HG03045 (cell line): ENCODE measurements around the gene ALPI.
"Not testable (repeated sequence)": the region's sequence is repeated elsewhere in the genome, so short reads cannot be mapped to it uniquely, and the experiment has no call there.

Source experiments
- ATAC-seq: cut with Tn5 transposase; IDR thresholded peaks from one replicate; pipeline ENCODE4 v1.9.1; 2021; ENCODE audit warnings: mild to moderate bottlenecking, moderate library complexity; ENCODE audit not compliant: unreplicated experiment

The ALPI gene

DNA sequence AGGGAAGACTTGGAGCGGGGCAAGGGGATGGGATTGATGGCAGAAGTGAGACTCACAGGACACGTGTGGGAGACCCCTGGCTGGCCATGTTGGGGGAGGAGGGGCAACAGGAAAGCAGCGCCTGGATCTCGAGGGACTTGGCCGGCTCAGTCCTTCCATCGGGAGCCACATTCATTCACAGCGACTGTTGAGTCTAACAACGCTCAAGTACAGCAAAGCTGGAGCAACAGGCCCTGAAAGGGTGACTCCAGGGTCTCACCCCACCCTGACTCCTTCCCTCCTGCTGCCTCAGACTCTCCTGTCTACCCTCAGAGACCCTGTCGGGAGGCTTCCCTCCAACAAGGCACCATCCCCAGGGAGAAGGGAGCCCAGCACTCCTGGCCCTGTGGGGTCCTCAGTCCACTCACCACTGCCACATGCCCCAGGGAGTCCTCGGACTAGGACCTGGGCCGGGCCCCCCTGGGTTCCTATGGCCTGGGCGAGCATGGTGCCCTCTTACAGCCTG lies 14.8 kb upstream of the ALPI start:
- ATAC-seq = no peak

DNA sequence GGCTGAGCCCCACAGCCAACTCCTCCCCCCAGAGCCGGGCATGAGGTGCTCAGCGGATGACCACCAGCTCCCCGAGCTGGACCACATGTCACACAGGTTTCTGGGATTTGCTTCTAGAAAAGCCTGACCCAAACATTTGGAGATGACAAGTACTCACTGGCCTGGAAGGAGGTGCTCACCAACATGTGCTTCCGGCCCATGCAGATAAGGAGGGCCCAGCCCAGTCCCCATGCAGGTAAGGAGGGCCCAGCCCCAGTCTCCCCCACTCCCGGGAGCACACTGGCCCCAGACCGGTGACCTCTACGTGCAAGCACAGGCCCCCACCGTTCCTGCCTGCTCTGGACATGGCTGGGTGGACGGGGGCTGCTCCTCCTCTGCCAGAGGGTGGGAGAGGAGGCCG lies 14.0 kb upstream of the ALPI start:
- not testable (repeated sequence) for ATAC-seq

DNA sequence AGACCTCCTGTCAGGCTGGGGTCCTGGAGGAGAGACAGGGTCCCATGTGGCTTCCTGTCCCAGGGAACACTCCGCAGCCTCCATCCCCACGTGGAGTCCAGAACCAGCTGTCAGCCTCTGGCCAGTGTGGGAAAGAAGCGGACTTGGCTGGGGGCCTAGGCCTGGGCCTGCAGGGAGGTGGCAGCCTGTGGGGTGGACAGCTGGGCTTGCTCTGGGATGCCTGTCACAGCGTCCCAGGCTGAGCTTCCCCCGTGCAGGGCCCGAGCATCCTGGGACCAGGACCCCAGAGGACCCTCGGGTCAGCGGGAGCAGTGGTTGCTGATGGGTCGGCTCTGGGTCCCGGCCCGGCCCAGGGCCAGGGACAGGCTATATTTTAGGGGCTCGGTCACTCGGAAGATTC lies 13.5 kb upstream of the ALPI start:
- ATAC-seq = not testable (repeated sequence)

DNA sequence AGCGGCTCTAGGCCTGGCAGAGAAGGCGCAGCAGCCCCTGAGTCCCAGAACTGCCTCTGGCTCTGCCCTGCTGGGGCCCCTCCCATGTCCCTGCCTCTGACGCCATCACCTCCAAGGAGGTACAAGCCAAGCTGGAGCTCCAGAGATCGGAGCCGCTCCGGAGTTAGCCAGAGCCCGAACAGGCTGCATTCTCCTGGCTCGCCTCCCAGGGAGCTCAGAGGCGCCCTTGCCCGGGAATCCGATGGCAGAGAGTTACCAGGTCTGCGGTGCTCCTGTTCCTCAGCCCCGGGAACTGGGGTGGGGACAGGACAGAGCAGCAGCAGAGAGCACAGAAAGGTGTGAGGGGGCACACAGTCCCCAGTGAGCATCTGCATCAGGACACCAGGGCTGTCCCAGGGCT lies 12.9 kb upstream of the ALPI start:
- ATAC-seq = not testable (repeated sequence)

DNA sequence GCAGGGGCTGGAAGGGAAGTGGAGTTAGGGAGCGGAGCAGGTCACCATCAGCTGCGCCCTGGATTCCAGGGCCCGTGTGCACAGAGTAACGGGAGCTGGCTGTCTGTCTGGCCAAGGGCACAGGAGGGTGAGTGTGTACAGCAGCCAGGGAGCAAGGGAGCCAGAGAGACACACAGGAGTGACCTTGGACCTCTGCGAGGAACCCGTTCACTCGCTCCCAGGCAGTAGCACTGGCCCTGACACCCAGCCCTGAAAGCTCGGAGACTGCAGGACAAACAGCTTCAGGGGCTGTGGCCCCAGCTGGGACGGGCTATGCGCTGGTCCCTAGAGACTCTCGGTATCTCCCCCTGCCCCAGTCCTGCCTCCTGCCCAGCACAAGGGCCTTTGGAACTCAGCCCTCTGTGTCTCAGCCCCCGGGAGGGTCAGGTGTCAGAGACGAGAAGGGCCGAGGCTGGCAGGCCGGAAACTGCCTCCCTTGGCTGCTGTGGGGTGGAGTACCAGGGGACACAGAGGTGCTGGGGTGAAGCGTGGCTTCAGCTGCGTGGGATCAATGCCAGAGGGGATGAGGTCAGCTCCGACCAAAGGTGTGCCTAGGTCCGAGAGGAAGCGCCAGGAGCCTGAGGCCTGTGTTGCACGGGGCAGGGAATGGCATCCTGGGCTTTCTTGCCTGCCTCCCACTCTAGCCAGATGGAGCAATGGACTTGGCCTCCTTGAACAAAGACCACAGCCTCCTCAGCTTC lies 12.1 kb upstream of the ALPI start:
- ATAC-seq = not testable (repeated sequence)

DNA sequence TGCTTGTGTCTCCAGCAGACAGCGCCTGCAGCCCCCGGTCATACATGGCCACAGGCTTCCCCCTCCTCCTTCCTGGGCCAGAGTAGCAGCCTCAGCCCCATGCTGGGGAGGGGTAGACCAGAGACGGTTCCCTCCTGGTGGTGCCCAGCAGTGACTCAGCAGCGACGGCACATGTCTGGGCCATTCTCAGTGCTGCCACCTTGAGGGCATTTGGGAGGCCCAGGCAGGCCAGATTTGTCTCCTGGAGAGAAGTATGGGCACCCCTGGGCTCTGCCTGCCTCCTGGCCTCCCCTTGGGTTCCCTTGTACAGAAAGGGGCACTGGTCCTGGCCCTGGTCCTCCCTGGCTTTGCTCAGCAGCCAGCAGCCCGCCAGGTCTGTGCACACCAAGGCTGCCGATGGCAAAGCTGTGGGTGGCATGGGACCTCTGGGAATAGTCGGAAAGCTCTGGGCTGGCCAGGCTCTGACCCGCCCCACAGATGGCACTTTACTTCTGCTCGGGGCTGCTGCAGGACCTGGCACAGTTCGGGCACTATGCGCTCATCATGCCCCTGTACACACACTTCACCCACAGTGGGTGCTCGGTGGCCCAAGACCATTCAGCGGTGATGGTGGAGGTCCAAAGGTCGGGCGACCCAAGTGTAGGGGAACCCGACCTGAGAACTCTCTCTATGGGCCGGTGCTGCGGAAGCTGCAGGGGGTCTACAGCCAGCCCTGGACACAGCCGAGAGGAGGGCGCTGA lies 11.4 kb upstream of the ALPI start:
- ATAC-seq = no peak

DNA sequence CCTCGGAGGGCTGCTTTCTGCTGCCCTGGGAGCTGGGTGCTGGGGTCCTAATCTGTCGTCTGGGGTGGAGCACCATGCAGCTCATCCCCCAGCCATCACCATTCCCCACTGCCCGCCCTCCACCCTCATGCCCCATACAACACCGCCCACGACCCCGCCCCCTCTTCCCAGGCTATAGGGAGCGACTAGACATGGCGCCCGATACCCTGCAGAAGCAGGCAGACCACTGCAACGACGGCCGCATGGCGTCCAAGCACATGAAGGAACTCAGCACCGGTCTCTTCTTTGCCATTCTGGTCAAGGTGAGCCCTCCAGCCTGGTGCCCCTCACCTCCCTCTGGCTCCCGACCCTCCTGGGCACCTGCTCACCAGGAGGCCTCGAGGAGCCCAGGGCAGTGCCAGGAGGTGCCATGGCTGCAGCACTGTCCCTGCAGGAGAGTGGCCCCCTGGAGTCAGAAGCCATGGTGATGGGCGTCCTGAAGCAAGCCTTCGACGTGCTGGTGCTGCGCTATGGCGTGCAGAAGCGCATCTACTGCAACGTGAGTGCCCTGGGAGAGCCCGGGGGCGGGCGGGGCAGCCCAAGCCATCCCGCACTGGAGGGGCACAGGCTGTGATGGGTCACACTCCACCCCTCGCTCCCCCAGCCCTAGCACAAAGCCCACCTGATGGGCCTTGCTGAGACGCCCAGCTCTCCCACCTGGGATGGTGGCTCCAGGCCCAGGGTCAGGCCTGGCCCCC lies 10.6 kb upstream of the ALPI start:
- ATAC-seq = not testable (repeated sequence)

DNA sequence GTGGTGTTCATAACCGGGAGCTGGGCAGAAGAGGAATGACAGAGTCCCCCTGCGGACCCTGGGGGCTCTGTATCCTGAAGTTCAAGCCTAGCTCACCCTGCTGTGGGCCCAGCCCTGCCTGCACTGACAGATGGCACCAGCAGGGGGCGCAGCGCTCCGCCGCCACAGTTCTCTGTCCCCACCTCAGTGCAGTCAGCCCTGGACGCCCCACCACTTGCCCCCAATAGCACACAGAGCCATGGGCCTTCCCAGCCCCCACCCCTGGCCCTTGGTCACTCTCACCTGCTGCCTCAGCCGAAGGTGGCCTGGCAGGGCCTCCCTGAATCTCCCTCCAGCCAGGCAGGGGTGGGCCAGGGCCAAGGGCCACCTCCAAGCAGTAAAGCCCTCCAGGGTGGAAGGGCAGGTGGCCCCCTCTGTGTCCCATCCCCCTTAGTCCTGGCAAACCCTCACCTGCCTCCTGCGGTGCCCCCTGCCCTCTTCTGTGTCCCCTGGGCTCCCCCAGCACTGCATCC lies 9.6 kb upstream of the ALPI start:
- not testable (repeated sequence) for ATAC-seq

DNA sequence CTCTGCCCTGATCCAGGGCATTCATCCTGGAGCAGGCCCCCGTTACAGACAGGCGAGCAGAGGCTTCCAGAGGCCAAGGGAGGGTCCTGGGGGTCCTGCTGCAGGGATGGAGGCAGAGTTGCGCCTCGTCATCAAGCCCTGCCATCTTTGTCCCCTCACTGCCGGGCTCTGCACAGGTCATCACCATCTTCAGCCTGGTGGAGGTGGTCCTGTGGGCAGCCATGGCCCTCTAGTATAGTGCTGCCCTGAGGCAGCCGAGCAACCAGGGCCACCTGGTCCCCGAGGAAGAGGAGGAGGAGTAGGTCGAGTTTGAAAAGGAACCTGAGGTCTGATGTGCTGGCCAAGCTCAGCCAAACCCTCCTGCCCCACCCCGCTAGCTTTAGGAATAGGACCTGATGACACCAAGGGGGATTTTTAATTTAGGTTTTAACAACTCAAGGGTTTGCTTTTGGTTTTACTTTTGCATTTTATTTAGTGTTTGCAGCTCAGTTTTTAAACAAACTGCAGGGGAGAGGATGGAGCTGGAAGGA lies 8.8 kb upstream of the ALPI start:
- ATAC-seq = no peak

DNA sequence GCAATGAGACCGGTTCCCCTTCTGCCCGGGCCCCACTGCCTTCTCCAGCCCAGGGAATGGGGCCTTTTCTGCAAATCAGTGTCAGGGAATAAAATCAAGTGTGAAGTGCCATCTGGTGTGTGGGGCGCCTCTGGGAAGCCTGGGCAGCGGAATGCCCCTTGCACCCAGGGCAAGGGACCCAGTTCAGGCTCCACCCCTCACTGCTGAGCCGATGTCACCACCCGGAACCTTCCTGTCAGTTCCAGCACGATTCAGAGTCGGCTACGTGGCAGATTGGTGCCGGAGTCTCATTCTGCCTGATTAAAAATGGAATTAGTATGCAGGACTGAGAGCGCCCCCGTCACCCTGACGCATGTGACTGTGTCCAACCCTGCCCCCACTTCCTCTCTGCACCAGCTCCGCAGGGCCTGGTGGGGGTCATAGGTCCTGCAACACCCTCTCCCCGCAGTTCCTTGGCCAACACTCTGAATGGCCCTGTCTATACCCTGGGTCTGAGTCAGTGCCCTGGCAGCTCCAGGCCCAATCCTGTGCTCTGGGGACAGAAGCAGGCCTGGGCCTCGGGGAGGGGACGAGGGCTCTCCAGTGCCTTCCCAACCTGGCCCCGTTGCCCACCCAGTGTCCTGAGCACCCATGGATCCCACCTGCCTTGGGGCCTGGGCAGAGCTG lies 8.2 kb upstream of the ALPI start:
- ATAC-seq = no peak

DNA sequence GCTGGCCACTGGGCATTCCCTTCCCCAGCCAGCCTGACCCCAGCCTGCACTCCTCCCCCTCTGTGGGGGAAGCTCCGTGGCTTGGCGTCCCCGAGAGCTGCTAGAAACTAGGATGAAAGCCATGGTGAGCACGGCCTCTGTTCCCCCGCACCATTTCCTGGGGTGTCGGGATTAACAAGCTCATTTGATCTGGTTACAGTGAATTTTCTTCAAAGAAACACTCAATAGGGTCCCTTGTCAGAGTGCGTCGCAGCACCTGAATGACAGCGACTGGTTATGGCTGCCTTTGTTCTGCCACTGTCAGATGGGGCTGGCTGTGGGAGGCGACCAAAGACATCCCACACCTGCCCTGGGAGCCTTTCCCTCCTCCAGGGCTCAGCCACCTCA lies 7.7 kb upstream of the ALPI start:
- ATAC-seq = no peak

DNA sequence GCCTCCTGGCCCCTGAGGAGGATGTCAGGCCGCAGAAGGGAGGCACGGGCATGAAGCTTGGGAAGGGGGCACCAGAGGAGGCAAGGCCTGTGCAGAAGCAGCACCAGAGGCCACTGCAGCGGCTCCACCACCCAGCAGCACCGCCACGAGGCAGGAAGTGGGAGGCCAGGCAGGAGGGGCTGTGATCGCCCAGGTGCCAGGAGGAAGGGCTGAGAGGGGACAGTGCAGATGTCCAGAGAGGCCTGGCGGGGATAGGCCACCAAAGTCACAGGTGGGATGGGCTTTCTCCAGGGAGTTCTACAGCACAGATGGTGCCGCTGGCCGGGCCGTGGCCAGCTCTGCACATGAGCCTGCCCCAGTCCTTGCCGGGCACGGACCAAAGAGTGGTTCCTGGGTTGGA lies 6.0 kb upstream of the ALPI start:
- ATAC-seq = no peak

DNA sequence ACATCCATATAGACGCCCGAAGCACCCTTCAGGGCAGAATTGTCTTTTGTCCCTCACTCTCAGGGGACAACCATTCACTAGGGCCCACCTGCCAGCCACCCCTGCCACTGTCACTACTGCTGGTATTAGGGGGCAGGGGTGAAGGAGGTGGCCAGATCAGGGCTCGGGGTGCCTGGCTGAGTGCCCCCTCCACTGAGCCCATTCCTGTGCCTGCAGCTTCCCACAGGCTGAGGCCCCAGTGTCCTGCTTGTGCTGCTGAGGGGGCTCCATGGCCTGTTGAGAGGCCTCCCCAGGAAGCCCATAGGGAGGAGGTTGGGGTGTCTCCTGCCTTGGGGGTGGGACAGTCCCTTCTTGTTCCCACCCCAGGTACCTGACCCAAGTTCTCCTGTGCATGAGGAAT lies 4.3 kb upstream of the ALPI start:
- not testable (repeated sequence) for ATAC-seq

DNA sequence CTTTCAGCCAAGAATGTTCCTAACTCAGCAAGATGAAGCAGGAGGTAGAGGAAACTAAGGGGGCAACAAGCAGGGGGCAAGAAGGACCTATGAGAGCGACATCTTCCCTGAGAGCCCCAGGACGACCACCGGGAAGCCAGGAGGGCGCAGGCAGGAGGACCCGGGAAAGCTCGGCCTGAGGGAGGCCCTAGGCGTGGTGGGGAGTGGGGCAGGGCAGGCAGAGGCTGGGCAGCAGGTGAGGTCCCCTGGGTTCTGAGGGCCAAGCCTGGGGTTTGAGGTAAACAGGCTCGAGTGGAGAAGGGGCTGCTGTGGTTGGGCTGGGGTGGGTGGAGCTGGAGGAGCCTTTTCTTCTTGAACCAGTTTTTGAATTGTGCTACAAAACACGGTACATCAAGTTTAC lies 1.3 kb upstream of the ALPI start:
- no peak for ATAC-seq

DNA sequence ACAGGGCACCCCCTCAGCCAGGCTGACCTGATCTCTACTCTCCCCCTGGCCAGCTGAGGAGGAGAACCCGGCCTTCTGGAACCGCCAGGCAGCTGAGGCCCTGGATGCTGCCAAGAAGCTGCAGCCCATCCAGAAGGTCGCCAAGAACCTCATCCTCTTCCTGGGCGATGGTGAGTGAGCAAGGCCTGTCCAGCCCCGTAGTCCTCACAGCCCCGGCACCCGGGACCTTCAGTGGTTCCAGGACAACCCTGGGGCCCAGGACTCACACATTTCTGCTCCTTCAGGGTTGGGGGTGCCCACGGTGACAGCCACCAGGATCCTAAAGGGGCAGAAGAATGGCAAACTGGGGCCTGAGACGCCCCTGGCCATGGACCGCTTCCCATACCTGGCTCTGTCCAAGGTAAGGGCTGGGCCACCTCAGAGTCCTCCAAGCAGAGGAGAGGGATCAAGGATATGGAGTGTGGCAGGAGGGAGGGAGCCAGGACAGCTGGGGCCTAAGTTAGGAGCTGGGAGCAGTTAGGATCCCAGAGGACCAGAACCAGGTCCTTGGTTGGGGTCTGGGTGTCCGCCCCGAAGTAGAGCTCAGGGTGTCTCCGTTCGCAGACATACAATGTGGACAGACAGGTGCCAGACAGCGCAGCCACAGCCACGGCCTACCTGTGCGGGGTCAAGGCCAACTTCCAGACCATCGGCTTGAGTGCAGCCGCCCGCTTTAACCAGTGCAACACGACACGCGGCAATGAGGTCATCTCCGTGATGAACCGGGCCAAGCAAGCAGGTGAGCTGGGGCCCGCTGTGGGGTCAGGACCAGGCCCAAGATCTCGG lies 555 bp downstream of the ALPI start:
- ATAC-seq = no peak

DNA sequence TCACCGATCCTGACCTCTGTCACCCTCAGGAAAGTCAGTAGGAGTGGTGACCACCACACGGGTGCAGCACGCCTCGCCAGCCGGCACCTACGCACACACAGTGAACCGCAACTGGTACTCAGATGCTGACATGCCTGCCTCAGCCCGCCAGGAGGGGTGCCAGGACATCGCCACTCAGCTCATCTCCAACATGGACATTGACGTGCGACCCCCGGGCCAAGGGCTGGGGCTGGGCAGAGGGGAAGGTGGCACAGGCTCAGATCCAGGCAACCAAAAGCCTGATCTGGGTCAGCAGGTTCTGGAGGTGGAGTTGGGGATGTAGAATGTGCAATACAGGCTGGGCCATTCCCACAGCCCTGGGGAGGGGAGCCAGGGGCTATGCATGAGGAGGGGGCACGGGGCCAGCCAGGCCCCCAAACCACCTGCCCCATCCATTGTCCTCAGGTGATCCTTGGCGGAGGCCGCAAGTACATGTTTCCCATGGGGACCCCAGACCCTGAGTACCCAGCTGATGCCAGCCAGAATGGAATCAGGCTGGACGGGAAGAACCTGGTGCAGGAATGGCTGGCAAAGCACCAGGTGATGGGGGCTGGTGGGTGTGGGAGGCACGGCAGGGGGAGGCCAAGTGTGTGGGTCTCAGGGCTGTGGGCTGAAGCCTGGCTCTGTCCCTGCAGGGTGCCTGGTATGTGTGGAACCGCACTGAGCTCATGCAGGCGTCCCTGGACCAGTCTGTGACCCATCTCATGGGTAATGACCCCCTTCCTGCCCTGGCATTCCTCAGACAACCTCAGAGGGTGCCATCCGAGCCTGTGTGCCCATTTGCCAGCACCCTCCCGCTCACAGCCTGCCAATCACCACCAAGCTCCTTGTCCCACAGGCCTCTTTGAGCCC lies 1.4 kb downstream of the ALPI start:
- ATAC-seq = no peak

DNA sequence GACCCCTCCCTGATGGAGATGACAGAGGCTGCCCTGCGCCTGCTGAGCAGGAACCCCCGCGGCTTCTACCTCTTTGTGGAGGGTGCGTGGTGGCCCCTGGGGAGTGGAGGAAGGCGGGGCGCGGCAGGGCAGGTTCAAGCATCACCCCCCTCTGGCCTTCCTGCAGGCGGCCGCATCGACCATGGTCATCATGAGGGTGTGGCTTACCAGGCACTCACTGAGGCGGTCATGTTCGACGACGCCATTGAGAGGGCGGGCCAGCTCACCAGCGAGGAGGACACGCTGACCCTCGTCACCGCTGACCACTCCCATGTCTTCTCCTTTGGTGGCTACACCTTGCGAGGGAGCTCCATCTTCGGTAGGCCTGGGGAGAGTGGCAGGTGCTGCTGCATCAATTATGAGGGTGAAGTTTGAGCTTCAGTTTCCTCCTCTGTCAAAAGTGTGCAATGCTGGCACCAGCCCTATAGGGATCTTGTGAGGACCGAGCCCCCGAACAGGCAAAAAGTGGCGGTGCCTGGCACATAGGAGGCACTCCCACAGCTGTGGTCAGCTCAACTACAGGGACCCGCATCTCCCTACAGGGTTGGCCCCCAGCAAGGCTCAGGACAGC lies 2.2 kb downstream of the ALPI start:
- ATAC-seq = no peak

DNA sequence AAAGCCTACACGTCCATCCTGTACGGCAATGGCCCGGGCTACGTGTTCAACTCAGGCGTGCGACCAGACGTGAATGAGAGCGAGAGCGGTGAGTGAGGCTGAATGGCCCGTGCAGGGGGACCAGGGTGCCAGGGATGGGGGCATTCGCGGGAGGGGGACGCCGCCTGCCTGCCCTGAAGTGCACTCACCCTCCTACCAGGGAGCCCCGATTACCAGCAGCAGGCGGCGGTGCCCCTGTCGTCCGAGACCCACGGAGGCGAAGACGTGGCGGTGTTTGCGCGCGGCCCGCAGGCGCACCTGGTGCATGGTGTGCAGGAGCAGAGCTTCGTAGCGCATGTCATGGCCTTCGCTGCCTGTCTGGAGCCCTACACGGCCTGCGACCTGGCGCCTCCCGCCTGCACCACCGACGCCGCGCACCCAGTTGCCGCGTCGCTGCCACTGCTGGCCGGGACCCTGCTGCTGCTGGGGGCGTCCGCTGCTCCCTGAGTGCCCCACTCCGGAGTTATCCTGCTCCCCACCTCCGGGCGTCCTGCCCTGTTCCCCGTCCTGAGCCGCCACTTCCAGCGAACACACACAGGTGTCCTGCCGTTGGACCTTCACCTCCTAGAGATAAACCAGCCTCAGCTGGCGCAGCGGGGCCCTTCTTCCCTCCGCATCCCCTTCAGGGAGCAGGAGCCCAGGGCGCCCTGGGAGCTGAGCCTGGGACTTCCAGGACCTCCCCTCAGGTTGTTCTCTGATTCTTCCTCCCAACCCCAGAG lies 2.9 kb downstream of the ALPI start:
- no peak for ATAC-seq
